Keratinocyte (primary cell): ENCODE measurements around the gene SNAI3. TPM values are rescaled to one million over a fixed set of nuclear protein-coding genes. Genes with fewer than 3 reads are reported as not detected.

Source experiments
- DNase-seq: peaks from one replicate; pipeline ENCODE4 v3.0.0-alpha.2; 2011; ENCODE audit warnings: low read depth, missing footprints, low spot score
- FAIRE-seq: peaks from 2 replicates; lab custom pipeline; 2011; peaks lifted over from hg19 to GRCh38; lab: Jason Lieb, UNC
- H2AFZ ChIP-seq: 2 replicates; pipeline ENCODE4 v1.6.0; 2012; ENCODE audit warnings: low read length, control low read depth, inconsistent platforms; ENCODE audit not compliant: control insufficient read depth
- H3K27ac ChIP-seq: 2 replicates; pipeline ENCODE4 v1.5.1; 2011; ENCODE audit warnings: low read length; ENCODE audit not compliant: control insufficient read depth, insufficient read depth
- H3K27me3 ChIP-seq: 3 replicates; pipeline ENCODE4 v1.6.0; 2011; ENCODE audit warnings: low read length; ENCODE audit not compliant: control insufficient read depth, insufficient read depth; ENCODE audit errors: extremely low read depth
- H3K36me3 ChIP-seq, 2 experiments: 2 replicates in 1 of 2; 3 replicates in 1 of 2; pipeline ENCODE4 v1.5.1; 2011; ENCODE audit warnings: low read length in 2 of 2, mild to moderate bottlenecking in 1 of 2; ENCODE audit not compliant: control insufficient read depth in 2 of 2, insufficient read depth in 2 of 2; ENCODE audit errors: extremely low read depth in 1 of 2
- H3K4me1 ChIP-seq: 3 replicates; pipeline ENCODE4 v1.5.1; 2011; ENCODE audit warnings: low read length; ENCODE audit not compliant: control insufficient read depth, insufficient read depth; ENCODE audit errors: extremely low read depth
- H3K4me2 ChIP-seq: 3 replicates; pipeline ENCODE4 v1.6.0; 2011; ENCODE audit warnings: low read depth, low read length; ENCODE audit not compliant: control insufficient read depth, insufficient read depth; ENCODE audit errors: extremely low read depth
- H3K4me3 ChIP-seq, 3 experiments: fragments of 200-600 bp in 1 of 3; sonication (generic) in 1 of 3; 2 replicates in 2 of 3; 3 replicates in 1 of 3; pipeline ENCODE4 v1.5.1; 2011 to 2016; ENCODE audit warnings: low read length in 3 of 3, mild to moderate bottlenecking in 3 of 3, control low read depth in 2 of 3, inconsistent platforms in 1 of 3, low read depth in 1 of 3, mixed read lengths in 1 of 3, mixed run types in 1 of 3, moderate library complexity in 1 of 3; ENCODE audit not compliant: control insufficient read depth in 2 of 3, insufficient read depth in 2 of 3; ENCODE audit errors: extremely low read depth in 1 of 3
- H3K79me2 ChIP-seq: 2 replicates; pipeline ENCODE4 v1.6.0; 2012; ENCODE audit warnings: low read length; ENCODE audit not compliant: control insufficient read depth, insufficient read depth
- H3K9ac ChIP-seq: 3 replicates; pipeline ENCODE4 v1.6.0; 2011; ENCODE audit warnings: low read length; ENCODE audit not compliant: control insufficient read depth, insufficient read depth; ENCODE audit errors: extremely low read depth
- H3K9me1 ChIP-seq: 3 replicates; pipeline ENCODE4 v1.6.0; 2011; ENCODE audit warnings: low read length; ENCODE audit not compliant: control insufficient read depth, insufficient read depth; ENCODE audit errors: extremely low read depth
- H3K9me3 ChIP-seq: 2 replicates; pipeline ENCODE4 v1.5.1; 2012; ENCODE audit warnings: low read depth, low read length; ENCODE audit not compliant: control insufficient read depth
- H4K20me1 ChIP-seq: 3 replicates; pipeline ENCODE4 v1.6.0; 2011; ENCODE audit warnings: low read length; ENCODE audit not compliant: control insufficient read depth, insufficient read depth; ENCODE audit errors: extremely low read depth
- EZH2 ChIP-seq: IDR thresholded peaks from one replicate; pipeline ENCODE4 v1.6.1; 2012; ENCODE audit warnings: inconsistent platforms, mild to moderate bottlenecking, low read length, moderate library complexity
- dilution Hi-C: fragments of 300-500 bp; cut with MboI; formaldehyde crosslinking; loops from one replicate; pipeline ENCODE4 v1.7.0; 2020; ENCODE audit warnings: low sequenced_read_pairs; ENCODE audit not compliant: extremely low pct_ligation_motif_present
- polyA plus RNA-seq, 5 experiments: library from polyadenylated mRNA; depleted of rRNA in 3 of 5; stranded (reverse) in 3 of 5; stranded (forward) in 1 of 5; unstranded in 1 of 5; fragments of >200 nt; gene quantifications; 1 replicate in 1 of 5; 2 replicates in 3 of 5; 3 replicates in 1 of 5; pipeline versions ENCODE4 v1.2.1 to v1.2.3, GENCODE V29; 2011 to 2012; ENCODE audit warnings: missing spikeins in 2 of 5, low read depth in 1 of 5, low replicate concordance in 1 of 5
- TF ChIP-seq, protein P1 (sequence below), 3 experiments: IDR thresholded peaks in 1 of 3; conservative IDR thresholded peaks in 1 of 3; optimal IDR thresholded peaks in 1 of 3; 2 replicates in 2 of 3; 3 replicates in 1 of 3; pipeline versions ENCODE3 to v1.5.1; 2011; ENCODE audit warnings: low read length in 3 of 3, mild to moderate bottlenecking in 3 of 3, moderate library complexity in 2 of 3, control low read depth in 1 of 3, inconsistent platforms in 1 of 3; ENCODE audit not compliant: insufficient read depth in 2 of 3; ENCODE audit errors: extremely low read depth in 1 of 3

The SNAI3 gene
- polyA plus RNA-seq, 1 donor (not counting 4 experiments of a cell fraction or from before 2014, with no cell fraction given): not detected

GRCh38 chr16:88712362-88712979 lies 26.2 kb upstream of the SNAI3 start:
- no peaks in the 10 kb centered on the region for H3K9me1 ChIP-seq
- peaks cover 3% of the 10 kb centered on the region for H4K20me1 ChIP-seq
- H3K27ac ChIP-seq: no peak overlapping the region
- H3K9ac ChIP-seq: no peak overlapping the region
- FAIRE-seq (no peak), DNase-seq (no peak)
- H3K4me3 ChIP-seq: no peak overlapping the region
- no peaks in the 10 kb centered on the region for H3K27me3 ChIP-seq
- H3K9me3 ChIP-seq: no peaks in the 10 kb centered on the region
- no peak overlapping the region for H3K4me2 ChIP-seq
- dilution Hi-C loops: no loop called here
- peaks cover 39 to 40% of the 10 kb centered on the region in 2 experiments for H3K36me3 ChIP-seq
- no peaks in the 10 kb centered on the region for H3K4me1 ChIP-seq
- TF ChIP-seq, protein P1, sequence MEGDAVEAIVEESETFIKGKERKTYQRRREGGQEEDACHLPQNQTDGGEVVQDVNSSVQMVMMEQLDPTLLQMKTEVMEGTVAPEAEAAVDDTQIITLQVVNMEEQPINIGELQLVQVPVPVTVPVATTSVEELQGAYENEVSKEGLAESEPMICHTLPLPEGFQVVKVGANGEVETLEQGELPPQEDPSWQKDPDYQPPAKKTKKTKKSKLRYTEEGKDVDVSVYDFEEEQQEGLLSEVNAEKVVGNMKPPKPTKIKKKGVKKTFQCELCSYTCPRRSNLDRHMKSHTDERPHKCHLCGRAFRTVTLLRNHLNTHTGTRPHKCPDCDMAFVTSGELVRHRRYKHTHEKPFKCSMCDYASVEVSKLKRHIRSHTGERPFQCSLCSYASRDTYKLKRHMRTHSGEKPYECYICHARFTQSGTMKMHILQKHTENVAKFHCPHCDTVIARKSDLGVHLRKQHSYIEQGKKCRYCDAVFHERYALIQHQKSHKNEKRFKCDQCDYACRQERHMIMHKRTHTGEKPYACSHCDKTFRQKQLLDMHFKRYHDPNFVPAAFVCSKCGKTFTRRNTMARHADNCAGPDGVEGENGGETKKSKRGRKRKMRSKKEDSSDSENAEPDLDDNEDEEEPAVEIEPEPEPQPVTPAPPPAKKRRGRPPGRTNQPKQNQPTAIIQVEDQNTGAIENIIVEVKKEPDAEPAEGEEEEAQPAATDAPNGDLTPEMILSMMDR (optimal IDR thresholded peaks at IDR 0.05 in 1 of 3, IDR thresholded peaks at IDR 0.05 in 1 of 3, conservative IDR thresholded peaks at IDR 0.05 in 1 of 3; ENCODE audit: extremely low read depth in 1 of 3, insufficient read depth in 2 of 3, low read length in 3 of 3): no peak
- TF ChIP-seq EZH2: no peak
- H2AFZ ChIP-seq: no peak overlapping the region
- H3K79me2 ChIP-seq: peaks cover 17% of the 10 kb centered on the region

DNA sequence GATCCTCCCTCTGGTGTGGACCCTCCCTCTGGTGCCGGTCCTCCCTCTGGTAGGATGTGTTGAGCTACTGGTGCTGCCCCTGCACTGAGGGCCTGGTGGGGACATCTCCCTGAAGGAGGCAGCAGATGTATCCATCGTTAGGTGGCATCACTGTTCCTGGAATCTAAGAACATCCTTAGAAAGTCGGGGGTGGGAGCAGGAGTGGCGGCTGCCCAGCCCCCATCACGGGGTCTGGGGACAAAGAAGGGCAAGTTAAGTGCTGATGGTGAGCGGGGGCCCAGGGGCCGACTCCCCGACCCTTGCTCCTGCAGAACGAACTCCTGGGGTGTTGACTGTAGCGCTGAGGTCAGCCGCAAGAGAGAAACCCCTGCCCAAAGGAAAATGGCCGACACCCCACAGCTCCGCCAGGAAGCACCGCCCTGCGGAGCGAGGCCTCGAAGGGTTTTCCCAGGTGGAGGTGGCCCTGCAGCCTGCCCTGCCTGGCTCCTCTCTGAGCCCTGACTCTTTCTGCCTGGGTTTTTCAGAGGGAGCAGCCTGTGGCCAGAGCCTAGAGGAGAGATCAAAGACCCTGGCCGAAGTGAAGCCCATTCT lies 25.5 kb upstream of the SNAI3 start:
- peaks cover 19% of the 10 kb centered on the region for H3K79me2 ChIP-seq
- dilution Hi-C loops: no loop called here
- H3K9me1 ChIP-seq: no peaks in the 10 kb centered on the region
- H3K4me3 ChIP-seq: no peak overlapping the region
- H3K4me1 ChIP-seq: peaks cover under 1% of the 10 kb centered on the region
- no peak overlapping the region for H3K27ac ChIP-seq
- no peak for TF ChIP-seq EZH2
- TF ChIP-seq, protein P1 (optimal IDR thresholded peaks at IDR 0.05 in 1 of 3, IDR thresholded peaks at IDR 0.05 in 1 of 3, conservative IDR thresholded peaks at IDR 0.05 in 1 of 3; ENCODE audit: extremely low read depth in 1 of 3, insufficient read depth in 2 of 3, low read length in 3 of 3): no peak
- no peak overlapping the region for H3K9ac ChIP-seq
- no peak for DNase-seq
- no peak overlapping the region for H3K4me2 ChIP-seq
- no peak for FAIRE-seq
- no peaks in the 10 kb centered on the region for H3K9me3 ChIP-seq
- peaks cover 33 to 35% of the 10 kb centered on the region in 2 experiments for H3K36me3 ChIP-seq
- peaks cover 3% of the 10 kb centered on the region for H4K20me1 ChIP-seq
- H3K27me3 ChIP-seq: no peaks in the 10 kb centered on the region
- H2AFZ ChIP-seq: no peak overlapping the region
